Gastrocnemius medialis (tissue), 4 donors: ENCODE measurements around the gene AKNA.

ENCODE experiments used
- POLR2A ChIP-seq, 2 donors: fragments of 450-650 bp; IDR thresholded peaks; one replicate each; pipeline ENCODE4 v1.6.1; 2017; ENCODE audit warnings: antibody characterized with exemption in 2 of 2, mild to moderate bottlenecking in 2 of 2, moderate library complexity in 2 of 2
- TF ChIP-seq, protein P1 (sequence below), 5 experiments: fragments of 450-650 bp in 3 of 5; fragments of 200-600 bp in 2 of 5; sonication (generic) in 2 of 5; IDR thresholded peaks in 4 of 5; conservative IDR thresholded peaks in 1 of 5; 1 replicate in 4 of 5; 2 replicates in 1 of 5; pipeline ENCODE4 v1.5.1; 2016 to 2019; ENCODE audit warnings: antibody characterized with exemption in 5 of 5, mild to moderate bottlenecking in 3 of 5, moderate library complexity in 3 of 5

DNA sequence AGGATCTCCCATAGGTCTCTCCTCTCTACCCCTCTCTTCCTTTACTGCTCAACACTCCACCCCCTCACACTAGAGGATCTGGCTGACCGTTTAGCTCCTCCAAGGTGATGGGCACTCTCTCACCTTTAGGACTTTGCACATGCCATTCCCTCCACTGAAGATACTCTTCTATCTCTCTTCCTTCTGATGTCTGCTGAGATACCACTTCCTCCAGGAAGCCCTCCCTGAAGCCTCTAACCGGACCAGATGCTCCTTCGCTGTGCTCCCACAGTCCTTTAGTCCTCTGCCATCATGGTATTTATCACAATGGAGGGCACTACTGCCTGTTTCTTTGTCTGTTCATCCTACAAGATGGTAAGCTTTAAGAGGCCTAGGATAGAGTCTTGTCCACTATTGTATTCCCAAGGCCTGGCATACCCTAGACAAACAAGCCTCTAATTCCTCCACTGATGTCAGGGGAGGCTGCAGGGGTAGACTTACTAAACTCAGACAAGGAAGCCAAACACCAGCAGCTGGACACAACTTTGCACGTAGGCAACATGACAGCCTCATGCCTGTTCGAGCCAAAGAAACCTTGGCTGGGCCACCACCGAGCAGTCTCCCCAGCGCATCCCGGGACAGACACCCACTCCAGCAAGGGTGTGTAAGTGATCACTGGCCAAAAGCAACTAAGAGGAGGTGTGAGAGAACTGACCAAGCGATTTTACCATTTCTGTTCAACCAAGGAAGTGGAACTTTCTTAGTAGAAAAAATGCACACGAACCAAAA lies 37.9 kb downstream of the AKNA start:
- TF ChIP-seq, protein P1, sequence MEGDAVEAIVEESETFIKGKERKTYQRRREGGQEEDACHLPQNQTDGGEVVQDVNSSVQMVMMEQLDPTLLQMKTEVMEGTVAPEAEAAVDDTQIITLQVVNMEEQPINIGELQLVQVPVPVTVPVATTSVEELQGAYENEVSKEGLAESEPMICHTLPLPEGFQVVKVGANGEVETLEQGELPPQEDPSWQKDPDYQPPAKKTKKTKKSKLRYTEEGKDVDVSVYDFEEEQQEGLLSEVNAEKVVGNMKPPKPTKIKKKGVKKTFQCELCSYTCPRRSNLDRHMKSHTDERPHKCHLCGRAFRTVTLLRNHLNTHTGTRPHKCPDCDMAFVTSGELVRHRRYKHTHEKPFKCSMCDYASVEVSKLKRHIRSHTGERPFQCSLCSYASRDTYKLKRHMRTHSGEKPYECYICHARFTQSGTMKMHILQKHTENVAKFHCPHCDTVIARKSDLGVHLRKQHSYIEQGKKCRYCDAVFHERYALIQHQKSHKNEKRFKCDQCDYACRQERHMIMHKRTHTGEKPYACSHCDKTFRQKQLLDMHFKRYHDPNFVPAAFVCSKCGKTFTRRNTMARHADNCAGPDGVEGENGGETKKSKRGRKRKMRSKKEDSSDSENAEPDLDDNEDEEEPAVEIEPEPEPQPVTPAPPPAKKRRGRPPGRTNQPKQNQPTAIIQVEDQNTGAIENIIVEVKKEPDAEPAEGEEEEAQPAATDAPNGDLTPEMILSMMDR (IDR thresholded peaks at IDR 0.05 in 4 of 5, conservative IDR thresholded peaks at IDR 0.05 in 1 of 5): no peak
- no peak for TF ChIP-seq POLR2A (IDR thresholded peaks at IDR 0.05)
